T-helper 1 cell treated with Interleukin-12 subunit alpha and Interleukin-12 subunit beta and Interleukin-4 antibody, amounts not matched to agents 30 ng/mL and 1 ng/mL, for 36 hours (primary cell): ENCODE results near the gene GNB1L. TPM values are rescaled to one million over a fixed set of nuclear protein-coding genes. Genes with fewer than 3 reads are reported as not detected.

Experiments
- intact Hi-C: fragments of 100-400 bp; cut with micrococcal nuclease; formaldehyde crosslinking; loops from one replicate; pipeline ENCODE4 v1.15.1; 2024
- total RNA-seq: library from RNA; stranded (reverse); gene quantifications from 2 replicates; pipeline ENCODE4 v1.2.3, GENCODE V29; 2022

GNB1L gene
- total RNA-seq, 1 donor from 2014 or later = 10.5 TPM

DNA sequence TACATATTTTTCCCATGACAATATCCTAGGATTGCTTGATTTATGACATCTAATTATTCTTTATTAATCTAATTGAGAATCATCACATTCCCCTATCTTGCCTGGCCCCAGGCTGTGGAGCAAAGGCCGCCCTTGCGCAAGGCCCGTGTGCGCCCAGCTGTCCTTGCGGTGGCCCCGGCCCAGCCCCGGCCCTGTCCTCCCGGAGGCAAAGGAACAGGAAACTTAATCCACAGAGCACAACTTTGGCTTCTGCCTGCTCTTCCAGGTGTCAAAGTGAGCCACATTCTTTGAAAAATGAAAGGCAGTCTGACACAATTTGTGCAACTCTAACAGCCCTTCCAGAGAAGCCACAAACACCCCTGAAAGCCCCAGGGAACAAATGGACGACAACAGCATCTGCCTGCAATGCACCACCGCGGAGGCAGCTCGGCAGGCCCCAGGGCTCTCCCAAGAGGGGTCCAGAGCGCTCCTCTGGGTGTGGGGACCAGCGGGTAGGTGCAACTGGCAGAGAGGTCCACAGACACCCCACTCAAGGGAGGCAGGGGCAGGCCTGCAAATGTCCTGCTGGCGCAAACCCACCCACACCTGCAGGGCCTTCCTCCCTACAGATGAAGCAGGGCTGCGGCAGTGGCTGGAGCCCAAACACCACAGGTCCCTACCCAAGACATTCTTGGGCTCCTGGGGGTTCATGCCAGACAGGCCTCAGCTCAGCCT lies 30.3 kb downstream of the GNB1L start:
- intact Hi-C loops = no loop called here

DNA sequence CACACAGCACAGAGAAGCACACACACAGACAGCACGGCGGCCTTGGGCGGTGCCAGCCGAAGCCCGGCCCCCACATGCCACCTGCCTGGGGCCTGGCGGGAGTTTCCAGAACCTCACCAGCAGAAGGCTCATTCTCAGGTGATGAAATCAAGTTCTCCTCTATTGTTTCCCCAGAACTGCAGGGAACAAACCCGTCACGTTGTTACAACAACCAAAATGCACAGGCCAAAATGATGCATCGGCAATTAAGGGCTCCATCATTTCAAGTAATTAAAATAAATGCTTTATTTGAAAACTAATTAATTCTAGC lies 30.8 kb downstream of the GNB1L start:
- intact Hi-C loops = no loop called here

DNA sequence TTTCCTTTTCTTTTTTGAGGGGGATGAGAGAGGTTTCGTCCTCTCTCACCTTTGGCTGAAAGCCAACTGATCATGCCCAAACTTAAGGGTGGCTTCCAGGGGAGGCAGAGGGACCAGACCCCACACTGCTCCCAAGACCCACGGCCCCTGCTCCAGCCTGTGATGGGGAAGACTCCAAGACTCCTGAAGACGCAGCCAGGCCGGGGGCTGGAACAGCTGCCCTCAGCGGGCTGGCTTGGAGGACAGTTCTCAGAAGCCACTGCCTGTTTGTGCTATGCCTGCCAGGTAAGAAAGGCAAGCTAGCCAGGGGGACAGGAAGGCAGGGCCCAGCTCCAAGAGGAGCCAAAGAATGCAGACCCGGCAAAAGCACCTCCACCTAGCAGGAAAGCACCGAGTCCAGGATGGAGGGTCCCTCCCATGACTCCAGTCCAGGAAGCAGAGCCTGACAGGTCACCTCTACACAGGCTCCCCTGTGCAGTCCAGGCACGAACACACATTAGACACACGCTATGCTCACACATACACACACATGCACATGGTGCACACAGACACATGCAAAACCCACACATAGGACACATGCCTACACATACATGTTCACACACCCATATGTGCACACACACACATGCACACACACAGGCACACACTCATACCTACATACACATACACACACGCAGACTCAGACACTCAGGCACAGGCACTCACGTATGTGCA lies 31.3 kb downstream of the GNB1L start:
- intact Hi-C loops = no loop called here

- intact Hi-C loops = no loop called here
Measured at GRCh38 chr22:19822301-19823117, 32.2 kb downstream of the GNB1L start.

- intact Hi-C loops = no loop called here
Measured at GRCh38 chr22:19821523-19822300, 33.0 kb downstream of the GNB1L start.

- intact Hi-C loops = no loop called here
Measured at GRCh38 chr22:19820880-19821522, 33.7 kb downstream of the GNB1L start.

- intact Hi-C loops = no loop called here
Measured at GRCh38 chr22:19819911-19820879, 34.5 kb downstream of the GNB1L start.

DNA sequence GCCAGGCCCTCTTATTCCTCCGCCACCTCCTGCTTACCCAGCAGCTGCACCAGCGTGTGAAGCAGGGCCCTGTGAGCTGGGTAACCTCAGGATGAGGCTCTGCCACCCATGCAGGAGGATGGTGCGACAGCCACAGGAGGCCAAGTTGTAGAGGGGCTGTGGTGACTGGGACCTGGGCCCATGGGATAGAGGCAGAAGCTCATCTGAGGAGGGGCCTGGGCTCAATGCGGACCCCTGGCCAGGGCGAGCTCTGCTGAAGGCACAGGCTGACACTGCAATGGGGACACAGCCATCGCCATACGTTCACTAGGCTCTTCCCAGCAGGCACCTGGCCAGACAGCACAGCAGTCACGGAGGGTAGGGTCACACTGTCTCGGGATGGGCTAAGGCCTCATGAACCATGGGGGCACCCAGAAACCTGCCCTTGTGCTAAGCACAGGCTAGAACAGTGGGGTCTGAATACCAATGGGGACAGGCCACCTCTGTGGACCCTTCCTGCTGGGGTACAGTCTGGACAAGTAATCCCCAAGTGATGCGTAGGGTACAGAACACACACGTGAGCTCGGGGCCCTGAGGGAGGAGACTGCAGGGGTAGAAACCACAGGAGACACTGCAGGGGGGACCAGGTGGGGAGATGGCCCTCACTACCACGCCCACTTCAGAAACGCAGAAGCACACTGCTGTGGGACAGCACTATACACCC lies 35.3 kb downstream of the GNB1L start:
- intact Hi-C loops = no loop called here

DNA sequence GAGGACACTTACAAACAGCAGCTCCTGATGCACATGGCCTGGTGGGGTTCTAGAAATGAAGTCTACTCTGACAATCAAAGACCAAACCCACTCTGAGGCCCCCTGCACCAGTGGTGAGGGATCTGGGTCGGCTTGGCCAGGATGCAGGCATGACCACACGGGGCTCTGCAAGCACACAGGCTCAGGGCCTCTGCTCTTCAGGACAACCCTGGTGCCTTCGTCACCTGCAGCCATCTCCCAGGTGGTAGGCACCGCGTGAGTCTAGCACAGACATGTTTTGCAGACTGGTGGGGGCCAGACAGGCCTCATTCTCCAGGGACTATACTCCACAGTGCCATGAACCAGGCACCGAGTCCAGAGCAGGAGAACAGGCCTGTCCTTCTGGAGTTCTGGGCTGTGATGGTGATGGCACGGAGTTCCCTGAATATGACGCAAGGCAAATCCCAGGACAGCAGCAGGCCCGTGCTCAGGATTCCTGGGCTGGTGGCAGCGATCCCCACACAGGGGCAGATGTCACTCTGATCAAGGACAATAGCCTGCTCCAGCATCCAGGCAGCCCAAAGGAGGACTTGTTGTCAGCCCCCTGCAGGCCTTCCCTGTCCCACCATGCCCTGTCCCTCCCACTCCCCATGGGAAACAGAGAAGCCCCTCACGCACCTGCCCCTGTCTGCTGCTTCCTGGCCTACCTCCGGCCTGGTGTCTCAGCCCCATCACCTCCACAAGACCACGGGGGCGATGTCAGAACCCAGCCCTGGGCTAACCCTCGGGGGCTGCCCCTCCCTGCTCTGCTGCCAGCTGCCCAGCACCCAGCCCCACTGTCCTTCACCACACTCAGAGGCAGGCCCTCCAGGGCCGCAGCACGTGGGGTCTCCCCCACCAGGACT lies 36.1 kb downstream of the GNB1L start:
- intact Hi-C loops = no loop called here

- intact Hi-C loops = no loop called here
Measured at GRCh38 chr22:19816372-19817119, 38.1 kb downstream of the GNB1L start.

- intact Hi-C loops = no loop called here
Measured at GRCh38 chr22:19815823-19816290, 38.8 kb downstream of the GNB1L start.

DNA sequence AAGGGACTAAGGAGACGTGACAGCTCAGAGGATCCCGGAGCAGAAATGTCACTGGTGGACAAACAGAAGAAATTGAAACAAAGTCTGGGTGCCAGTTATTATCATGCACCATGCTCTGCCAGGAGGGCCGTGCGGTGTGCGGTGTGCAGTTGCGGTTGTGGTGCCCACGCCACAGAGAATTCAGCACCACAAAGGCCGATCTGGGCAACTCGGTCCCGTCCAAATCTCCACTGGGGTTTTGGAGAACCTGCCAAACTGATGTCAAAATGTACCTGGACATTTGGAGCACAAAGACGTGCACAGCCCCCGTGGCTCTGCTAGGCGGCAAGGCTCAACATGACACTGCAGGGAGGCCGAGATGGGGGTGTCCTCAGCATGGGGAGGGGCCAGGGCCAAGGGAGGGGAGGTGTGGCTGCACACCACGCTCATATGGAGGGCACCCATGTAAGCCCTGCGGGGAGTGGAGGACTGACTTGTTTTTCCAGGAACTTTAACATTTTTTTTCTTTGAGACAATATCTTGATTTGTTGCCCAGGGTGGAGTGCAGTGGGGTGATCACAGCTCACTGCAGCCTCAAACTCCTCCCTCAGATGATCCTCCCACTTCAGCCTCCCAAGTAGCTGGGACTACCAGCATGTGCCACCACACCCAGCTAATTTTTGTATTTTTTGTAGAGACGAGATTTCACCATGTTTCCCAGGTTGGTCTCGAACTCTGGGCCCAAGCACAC lies 39.4 kb downstream of the GNB1L start:
- intact Hi-C loops = no loop called here

- intact Hi-C loops = no loop called here
Measured at GRCh38 chr22:19814428-19814827, 40.2 kb downstream of the GNB1L start.

DNA sequence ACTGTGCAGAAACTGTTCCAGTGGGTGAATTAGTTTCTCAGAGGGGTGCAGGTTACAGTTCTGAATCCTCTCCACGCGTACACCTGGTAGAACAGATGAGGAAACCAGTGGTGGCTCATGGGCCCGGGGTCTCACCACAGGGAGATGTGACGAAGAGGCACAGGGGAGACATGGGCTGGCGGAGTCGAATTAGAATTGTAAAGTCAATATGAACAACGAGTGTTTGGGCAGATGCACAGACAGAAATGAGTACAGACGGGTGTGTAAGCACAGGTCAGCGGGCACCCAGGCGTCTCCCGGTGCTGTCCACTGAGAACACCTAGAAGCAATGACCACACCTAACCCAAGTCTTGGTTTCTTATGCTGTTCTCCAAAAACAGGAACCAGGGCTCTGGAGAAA lies 41.8 kb downstream of the GNB1L start:
- intact Hi-C loops = no loop called here

GRCh38 chr22:19811811-19812771 lies 42.6 kb downstream of the GNB1L start:
- intact Hi-C loops = no loop called here

DNA sequence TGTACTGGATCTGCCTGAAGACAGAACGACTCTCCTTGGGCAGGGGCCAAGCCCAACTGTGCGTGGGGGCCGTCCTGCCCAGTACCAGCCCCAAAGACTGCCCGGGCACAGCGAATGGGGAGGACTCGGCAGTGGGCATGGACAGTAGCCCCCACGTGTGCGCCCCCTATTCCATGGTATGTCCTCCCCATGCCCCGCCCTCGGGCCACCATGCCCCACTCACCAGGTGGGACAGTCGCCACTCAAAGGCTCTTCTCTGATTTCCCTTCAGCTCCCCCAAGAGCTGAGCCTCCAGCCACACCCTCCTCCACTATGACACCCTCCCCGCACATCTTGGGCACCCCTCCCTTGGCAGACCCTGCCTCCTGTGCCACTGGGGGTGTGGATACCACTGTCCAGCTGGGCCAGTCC lies 43.5 kb downstream of the GNB1L start:
- intact Hi-C loops = no loop called here
